GM12878 (cell line): Measurements from ENCODE around the gene NR6A1. TPM values are rescaled to one million over a fixed set of nuclear protein-coding genes. Genes with fewer than 3 reads are reported as not detected.

ENCODE experiments used
- ATAC-seq: fragments of 200-7000 bp; cut with Tn5 transposase; 3 replicates; pipeline ENCODE4 v1.9.1; 2020; ENCODE audit warnings: mild to moderate bottlenecking, moderate library complexity
- BruUV-seq: library from RNA; stranded (reverse); fragments of 400-500 nt; replicated peaks from 2 replicates; lab custom pipeline; 2021; lab: Mats Ljungman, UMichigan
- CTCF ChIA-PET: fragments of 300-600 bp; sonication (Branson Sonifier 250); formaldehyde crosslinking; extraction: SDS; loops from one replicate; lab custom pipeline; 2021; ENCODE audit warnings: inconsistent platforms; lab: Yijun Ruan, JAX
- POLR2A ChIA-PET: fragments of 350-600 bp; formaldehyde crosslinking; extraction: SDS; loops from one replicate; lab custom pipeline; 2021; ENCODE audit warnings: inconsistent platforms; lab: Charles Lee
- RAD21 ChIA-PET: fragments of 300-600 bp; sonication (Branson Sonifier 250); formaldehyde crosslinking; loops from one replicate; lab custom pipeline; 2023; ENCODE audit warnings: antibody characterized with exemption; ENCODE audit not compliant: unreplicated experiment; lab: Charles Lee
- SMC1A ChIA-PET: fragments of 300-600 bp; sonication (Branson Sonifier 250); formaldehyde crosslinking; loops from one replicate; lab custom pipeline; 2023; ENCODE audit not compliant: unreplicated experiment, uncharacterized antibody; lab: Charles Lee
- DNase-seq: peaks from one replicate; pipeline ENCODE4 v3.0.0-alpha.2; 2011; ENCODE audit warnings: low read depth, low spot score
- FAIRE-seq: peaks from 3 replicates; lab custom pipeline; 2011; peaks lifted over from hg19 to GRCh38; lab: Jason Lieb, UNC
- H2AFZ ChIP-seq: 2 replicates; pipeline ENCODE4 v1.6.0; 2011; ENCODE audit warnings: low read depth, low read length, control low read depth; ENCODE audit not compliant: control insufficient read depth
- H3K27ac ChIP-seq: 2 replicates; pipeline ENCODE4 v1.5.1; 2011; ENCODE audit warnings: control low read depth; ENCODE audit not compliant: control insufficient read depth, insufficient read depth
- H3K27me3 ChIP-seq, 2 experiments: replicated peaks in 1 of 2; 2 replicates each; pipeline versions ENCODE4 v1.6.0 to v1.6.1; 2011; ENCODE audit warnings: low read length in 1 of 2; ENCODE audit not compliant: control insufficient read depth in 2 of 2, insufficient read depth in 2 of 2
- H3K36me3 ChIP-seq, 2 experiments: 2 replicates each; pipeline ENCODE4 v1.5.1; 2011; ENCODE audit warnings: low read length in 1 of 2; ENCODE audit not compliant: control insufficient read depth in 2 of 2, insufficient read depth in 2 of 2
- H3K4me1 ChIP-seq: 2 replicates; pipeline ENCODE4 v1.6.1; 2011; ENCODE audit warnings: mild to moderate bottlenecking, low read length, moderate library complexity, mixed read lengths; ENCODE audit not compliant: control insufficient read depth, insufficient read depth
- H3K4me2 ChIP-seq: 2 replicates; pipeline ENCODE4 v1.6.0; 2011; ENCODE audit warnings: control low read depth; ENCODE audit not compliant: control insufficient read depth, insufficient read depth
- H3K4me3 ChIP-seq: fragments of 200-600 bp; sonication (generic); 2 replicates; pipeline ENCODE4 v1.5.1; 2016
- H3K79me2 ChIP-seq: 2 replicates; pipeline ENCODE4 v1.6.0; 2011; ENCODE audit warnings: low read length; ENCODE audit not compliant: control insufficient read depth, insufficient read depth
- H3K9ac ChIP-seq: 2 replicates; pipeline ENCODE4 v1.8.0; 2011; ENCODE audit warnings: low read length, control low read depth, mixed read lengths; ENCODE audit not compliant: control insufficient read depth, insufficient read depth
- H3K9me3 ChIP-seq: replicated peaks from 3 replicates; pipeline ENCODE4 v1.5.1; 2011; ENCODE audit warnings: mild to moderate bottlenecking, low read length; ENCODE audit not compliant: control insufficient read depth, insufficient read depth
- H4K20me1 ChIP-seq: 2 replicates; pipeline ENCODE4 v1.6.0; 2011; ENCODE audit not compliant: control insufficient read depth, insufficient read depth
- CBX3 ChIP-seq: fragments of 200-600 bp; sonication (generic); IDR thresholded peaks from 2 replicates; pipeline ENCODE4 v1.6.1; 2016; ENCODE audit warnings: low read depth, borderline replicate concordance
- CHD1 ChIP-seq: IDR thresholded peaks from 2 replicates; pipeline ENCODE4 v1.6.1; 2012; ENCODE audit warnings: low read depth, low read length, improper control_type of control experiment
- EGR1 ChIP-seq, 2 experiments: IDR thresholded peaks; 1 replicate in 1 of 2; 2 replicates in 1 of 2; pipeline ENCODE4 v1.6.1; 2011 to 2012; ENCODE audit warnings: low read depth in 2 of 2, low read length in 2 of 2, borderline replicate concordance in 1 of 2, mild to moderate bottlenecking in 1 of 2, moderate library complexity in 1 of 2
- EP300 ChIP-seq, 2 experiments: fragments of 150-350 bp in 1 of 2; IDR thresholded peaks; 2 replicates each; pipeline ENCODE4 v1.6.1; 2011 to 2012; ENCODE audit warnings: low read depth in 2 of 2, low read length in 2 of 2, borderline replicate concordance in 1 of 2, improper control_type of control experiment in 1 of 2, inconsistent platforms in 1 of 2; ENCODE audit not compliant: control insufficient read depth in 1 of 2
- FOXM1 ChIP-seq: IDR thresholded peaks from 2 replicates; pipeline ENCODE4 v1.6.1; 2012; ENCODE audit warnings: low read depth, mild to moderate bottlenecking, inconsistent platforms, low read length, moderate library complexity
- GATAD2B ChIP-seq: fragments of 450-650 bp; conservative IDR thresholded peaks from 2 replicates; pipeline ENCODE4 v1.6.1; 2017; ENCODE audit warnings: low read depth, mild to moderate bottlenecking, moderate library complexity
- KLF5 ChIP-seq: fragments of 450-650 bp; IDR thresholded peaks from 2 replicates; pipeline ENCODE4 v1.6.1; 2014; ENCODE audit warnings: mild to moderate bottlenecking; ENCODE audit not compliant: partially characterized antibody
- NR2F1 ChIP-seq: fragments of 450-650 bp; conservative IDR thresholded peaks from 2 replicates; pipeline ENCODE4 v1.6.1; 2017; ENCODE audit warnings: mild to moderate bottlenecking
- PML ChIP-seq: IDR thresholded peaks from 2 replicates; pipeline ENCODE4 v1.6.1; 2012; ENCODE audit warnings: low read length, inconsistent platforms
- SREBF1 ChIP-seq: IDR thresholded peaks from 2 replicates; pipeline ENCODE4 v1.6.1; 2012; ENCODE audit warnings: mild to moderate bottlenecking, low read length
- SUZ12 ChIP-seq: fragments of 200-600 bp; sonication (generic); IDR thresholded peaks from one replicate; pipeline ENCODE4 v1.6.1; 2018; ENCODE audit warnings: antibody characterized with exemption, mild to moderate bottlenecking; ENCODE audit not compliant: unreplicated experiment
- WGBS: methylation state at CpG from one replicate; pipeline ENCODE4 v1.1.6; 2016; ENCODE audit warnings: low lambda C conversion rate; ENCODE audit not compliant: insufficient replicate concordance, insufficient coverage; ENCODE audit errors: missing lambda C conversion rate; 5-methylcytosine and 5-hydroxymethylcytosine counted together
- in situ Hi-C: fragments of 300-500 bp; cut with MboI; formaldehyde crosslinking; loops from 9 replicates; pipeline ENCODE4 v1.14.3; 2018; ENCODE audit warnings: mixed read lengths
- intact Hi-C: fragments of 100-400 bp; cut with micrococcal nuclease; formaldehyde crosslinking; loops from one replicate; pipeline ENCODE4 v1.14.2; 2022; ENCODE audit not compliant: unreplicated experiment
- polyA plus RNA-seq, 11 experiments: library from polyadenylated mRNA; depleted of rRNA in 4 of 11; unstranded in 6 of 11; stranded (reverse) in 5 of 11; fragments of >200 nt; fragmentation: Nextera tagmentation in 4 of 11; fragmentation: Illumina TruSeq in 1 of 11; extraction: Ambion mirVana in 4 of 11; extraction: Trizol in 1 of 11; gene quantifications; 1 replicate in 1 of 11; 2 replicates in 10 of 11; pipeline versions ENCODE4 v1.2.1 to v1.2.3, GENCODE V29; 2011 to 2016; ENCODE audit warnings: inconsistent platforms in 2 of 11, missing spikeins in 2 of 11, low read depth in 1 of 11
- total RNA-seq, 4 experiments: library from RNA; depleted of rRNA in 3 of 4; stranded (reverse); fragments of >200 nt in 3 of 4; fragmentation: Illumina TruSeq in 1 of 4; extraction: Trizol in 1 of 4; gene quantifications; 2 replicates each; pipeline versions ENCODE4 v1.2.1 to v1.2.3, GENCODE V29; 2013 to 2021
- TF ChIP-seq, protein P1 (sequence below): fragments of 450-650 bp; IDR thresholded peaks from 2 replicates; pipeline ENCODE4 v1.6.1; 2017; ENCODE audit warnings: mild to moderate bottlenecking, moderate library complexity
- TF ChIP-seq, protein P2 (sequence below): fragments of 450-650 bp; IDR thresholded peaks from 2 replicates; pipeline ENCODE4 v1.6.1; 2017; ENCODE audit warnings: mild to moderate bottlenecking, moderate library complexity

The NR6A1 gene
- total and polyA plus RNA-seq, 10 of the 15 experiments (the other 5 are each of a cell fraction or from before 2014, with no cell fraction given) = 1.2 to 9.2 (median 4.6) TPM

DNA sequence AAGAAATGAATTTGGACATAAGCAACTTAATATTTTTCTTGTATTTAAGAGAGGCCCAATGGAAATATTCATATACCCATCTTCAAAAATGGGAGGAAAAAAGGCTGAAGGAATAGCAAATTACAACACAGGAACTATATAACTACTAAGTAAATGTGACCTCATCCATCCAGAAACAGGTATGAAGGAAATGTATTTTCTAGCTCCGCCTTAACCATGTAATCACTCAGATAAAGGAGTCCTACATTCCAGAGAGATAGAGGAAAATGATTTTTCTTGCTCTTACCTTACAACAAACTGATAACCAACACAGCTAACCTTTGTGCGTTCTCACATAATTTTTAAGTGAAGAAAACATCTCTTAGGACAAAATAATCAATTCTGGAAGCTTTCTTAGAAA is 96.5 kb downstream of the NR6A1 start:
- Histone ChIP-seq H3K27ac (no peak overlapping the region), H4K20me1 (no peaks in the 10 kb centered on the region), H3K4me3 (no peak overlapping the region), H3K79me2 (peaks cover 18% of the 10 kb centered on the region), H3K9ac (no peak overlapping the region), H3K4me2 (no peak overlapping the region), H3K9me3 (no peaks in the 10 kb centered on the region; the same call in 2 of the 3 replicates), H3K27me3 (no peaks in the 10 kb centered on the region), H3K4me1 (peaks cover 5% of the 10 kb centered on the region; the same call in 1 of the 2 replicates), H2AFZ (no peak overlapping the region), H3K36me3 (peaks cover 0 to 3% of the 10 kb centered on the region in 2 experiments; a peak in 2 of 4 replicates)
- in situ Hi-C loops (no loop called here), intact Hi-C loops (no loop called here)
- SMC1A ChIA-PET = interaction anchor here (1.5 to 3.2 kb wide), 5 partner anchors 14 to 58 kb away, joined by 4 to 19 read pairs (median 7); no protein-coding TSS in a partner anchor
- no peak for FAIRE-seq
- POLR2A ChIA-PET = interaction anchor here (1.3 kb wide), 2 partner anchors 15 to 16 kb away, joined by 5 to 6 read pairs; no protein-coding TSS in a partner anchor
- BruUV-seq = no TSS peak
- no peak for ATAC-seq
- WGBS = 98% methylated on average over 2 of the region's 2 CpGs
- CTCF ChIA-PET = interaction anchor here (1.0 to 3.1 kb wide), 5 partner anchors 18 to 138 kb away, joined by 3 to 13 read pairs (median 4); no protein-coding TSS in a partner anchor
- RAD21 ChIA-PET = interaction anchor here (1.2 kb wide), 1 partner anchor 58 kb away, joined by 3 read pairs; no protein-coding TSS in a partner anchor
- no peak for DNase-seq
- TF ChIP-seq PML = no peak
- no peak for TF ChIP-seq SUZ12
- no peak for TF ChIP-seq FOXM1
- TF ChIP-seq GATAD2B = no peak
- no peak for TF ChIP-seq KLF5
- TF ChIP-seq EGR1 (IDR thresholded peaks at IDR 0.05; ENCODE audit: borderline replicate concordance in 1 of 2, low read depth in 2 of 2, low read length in 2 of 2) = no peak
- TF ChIP-seq, protein P1, sequence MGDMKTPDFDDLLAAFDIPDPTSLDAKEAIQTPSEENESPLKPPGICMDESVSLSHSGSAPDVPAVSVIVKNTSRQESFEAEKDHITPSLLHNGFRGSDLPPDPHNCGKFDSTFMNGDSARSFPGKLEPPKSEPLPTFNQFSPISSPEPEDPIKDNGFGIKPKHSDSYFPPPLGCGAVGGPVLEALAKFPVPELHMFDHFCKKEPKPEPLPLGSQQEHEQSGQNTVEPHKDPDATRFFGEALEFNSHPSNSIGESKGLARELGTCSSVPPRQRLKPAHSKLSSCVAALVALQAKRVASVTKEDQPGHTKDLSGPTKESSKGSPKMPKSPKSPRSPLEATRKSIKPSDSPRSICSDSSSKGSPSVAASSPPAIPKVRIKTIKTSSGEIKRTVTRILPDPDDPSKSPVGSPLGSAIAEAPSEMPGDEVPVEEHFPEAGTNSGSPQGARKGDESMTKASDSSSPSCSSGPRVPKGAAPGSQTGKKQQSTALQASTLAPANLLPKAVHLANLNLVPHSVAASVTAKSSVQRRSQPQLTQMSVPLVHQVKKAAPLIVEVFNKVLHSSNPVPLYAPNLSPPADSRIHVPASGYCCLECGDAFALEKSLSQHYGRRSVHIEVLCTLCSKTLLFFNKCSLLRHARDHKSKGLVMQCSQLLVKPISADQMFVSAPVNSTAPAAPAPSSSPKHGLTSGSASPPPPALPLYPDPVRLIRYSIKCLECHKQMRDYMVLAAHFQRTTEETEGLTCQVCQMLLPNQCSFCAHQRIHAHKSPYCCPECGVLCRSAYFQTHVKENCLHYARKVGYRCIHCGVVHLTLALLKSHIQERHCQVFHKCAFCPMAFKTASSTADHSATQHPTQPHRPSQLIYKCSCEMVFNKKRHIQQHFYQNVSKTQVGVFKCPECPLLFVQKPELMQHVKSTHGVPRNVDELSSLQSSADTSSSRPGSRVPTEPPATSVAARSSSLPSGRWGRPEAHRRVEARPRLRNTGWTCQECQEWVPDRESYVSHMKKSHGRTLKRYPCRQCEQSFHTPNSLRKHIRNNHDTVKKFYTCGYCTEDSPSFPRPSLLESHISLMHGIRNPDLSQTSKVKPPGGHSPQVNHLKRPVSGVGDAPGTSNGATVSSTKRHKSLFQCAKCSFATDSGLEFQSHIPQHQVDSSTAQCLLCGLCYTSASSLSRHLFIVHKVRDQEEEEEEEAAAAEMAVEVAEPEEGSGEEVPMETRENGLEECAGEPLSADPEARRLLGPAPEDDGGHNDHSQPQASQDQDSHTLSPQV = no peak
- no peak for TF ChIP-seq SREBF1
- no peak for TF ChIP-seq CHD1
- TF ChIP-seq EP300 (IDR thresholded peaks at IDR 0.05; ENCODE audit: borderline replicate concordance in 1 of 2, control insufficient read depth in 1 of 2, low read depth in 2 of 2, low read length in 2 of 2) = no peak
- TF ChIP-seq CBX3 = no peak
- TF ChIP-seq, protein P2, sequence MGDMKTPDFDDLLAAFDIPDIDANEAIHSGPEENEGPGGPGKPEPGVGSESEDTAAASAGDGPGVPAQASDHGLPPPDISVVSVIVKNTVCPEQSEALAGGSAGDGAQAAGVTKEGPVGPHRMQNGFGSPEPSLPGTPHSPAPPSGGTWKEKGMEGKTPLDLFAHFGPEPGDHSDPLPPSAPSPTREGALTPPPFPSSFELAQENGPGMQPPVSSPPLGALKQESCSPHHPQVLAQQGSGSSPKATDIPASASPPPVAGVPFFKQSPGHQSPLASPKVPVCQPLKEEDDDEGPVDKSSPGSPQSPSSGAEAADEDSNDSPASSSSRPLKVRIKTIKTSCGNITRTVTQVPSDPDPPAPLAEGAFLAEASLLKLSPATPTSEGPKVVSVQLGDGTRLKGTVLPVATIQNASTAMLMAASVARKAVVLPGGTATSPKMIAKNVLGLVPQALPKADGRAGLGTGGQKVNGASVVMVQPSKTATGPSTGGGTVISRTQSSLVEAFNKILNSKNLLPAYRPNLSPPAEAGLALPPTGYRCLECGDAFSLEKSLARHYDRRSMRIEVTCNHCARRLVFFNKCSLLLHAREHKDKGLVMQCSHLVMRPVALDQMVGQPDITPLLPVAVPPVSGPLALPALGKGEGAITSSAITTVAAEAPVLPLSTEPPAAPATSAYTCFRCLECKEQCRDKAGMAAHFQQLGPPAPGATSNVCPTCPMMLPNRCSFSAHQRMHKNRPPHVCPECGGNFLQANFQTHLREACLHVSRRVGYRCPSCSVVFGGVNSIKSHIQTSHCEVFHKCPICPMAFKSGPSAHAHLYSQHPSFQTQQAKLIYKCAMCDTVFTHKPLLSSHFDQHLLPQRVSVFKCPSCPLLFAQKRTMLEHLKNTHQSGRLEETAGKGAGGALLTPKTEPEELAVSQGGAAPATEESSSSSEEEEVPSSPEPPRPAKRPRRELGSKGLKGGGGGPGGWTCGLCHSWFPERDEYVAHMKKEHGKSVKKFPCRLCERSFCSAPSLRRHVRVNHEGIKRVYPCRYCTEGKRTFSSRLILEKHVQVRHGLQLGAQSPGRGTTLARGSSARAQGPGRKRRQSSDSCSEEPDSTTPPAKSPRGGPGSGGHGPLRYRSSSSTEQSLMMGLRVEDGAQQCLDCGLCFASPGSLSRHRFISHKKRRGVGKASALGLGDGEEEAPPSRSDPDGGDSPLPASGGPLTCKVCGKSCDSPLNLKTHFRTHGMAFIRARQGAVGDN = no peak
- no peak for TF ChIP-seq NR2F1
